C4-2B (cell line): ENCODE data around the gene EVA1A.

Experiments used
- CTCF ChIP-seq: fragments of 450-650 bp; conservative IDR thresholded peaks from 2 replicates; pipeline ENCODE4 v1.5.1; 2017; ENCODE audit warnings: mild to moderate bottlenecking
- ZFX ChIP-seq: fragments of 450-650 bp; IDR thresholded peaks from 2 replicates; pipeline ENCODE4 v1.6.1; 2017

DNA sequence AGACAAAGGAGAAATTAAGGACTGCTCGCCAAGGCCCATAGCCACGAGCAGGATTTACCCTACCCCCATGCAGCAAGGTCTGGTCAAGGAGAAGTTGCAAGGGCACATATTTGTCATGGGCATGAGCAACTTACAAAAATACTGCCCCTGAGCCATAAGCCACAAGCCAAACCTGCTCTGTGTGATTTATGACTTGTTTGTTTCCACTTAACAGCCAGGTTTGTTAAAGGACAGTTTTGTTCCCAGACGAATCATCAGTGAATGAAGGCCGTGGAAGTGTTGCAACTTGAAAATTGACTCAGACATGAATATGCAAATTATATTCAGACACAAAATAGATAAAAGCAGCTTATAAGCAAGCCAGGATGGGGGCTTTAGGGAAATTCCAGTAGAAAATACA lies 31.3 kb upstream of the EVA1A start:
- TF ChIP-seq CTCF, result no peak
- no peak for TF ChIP-seq ZFX
